ENCODE measurements around the gene STPG1.

DNA sequence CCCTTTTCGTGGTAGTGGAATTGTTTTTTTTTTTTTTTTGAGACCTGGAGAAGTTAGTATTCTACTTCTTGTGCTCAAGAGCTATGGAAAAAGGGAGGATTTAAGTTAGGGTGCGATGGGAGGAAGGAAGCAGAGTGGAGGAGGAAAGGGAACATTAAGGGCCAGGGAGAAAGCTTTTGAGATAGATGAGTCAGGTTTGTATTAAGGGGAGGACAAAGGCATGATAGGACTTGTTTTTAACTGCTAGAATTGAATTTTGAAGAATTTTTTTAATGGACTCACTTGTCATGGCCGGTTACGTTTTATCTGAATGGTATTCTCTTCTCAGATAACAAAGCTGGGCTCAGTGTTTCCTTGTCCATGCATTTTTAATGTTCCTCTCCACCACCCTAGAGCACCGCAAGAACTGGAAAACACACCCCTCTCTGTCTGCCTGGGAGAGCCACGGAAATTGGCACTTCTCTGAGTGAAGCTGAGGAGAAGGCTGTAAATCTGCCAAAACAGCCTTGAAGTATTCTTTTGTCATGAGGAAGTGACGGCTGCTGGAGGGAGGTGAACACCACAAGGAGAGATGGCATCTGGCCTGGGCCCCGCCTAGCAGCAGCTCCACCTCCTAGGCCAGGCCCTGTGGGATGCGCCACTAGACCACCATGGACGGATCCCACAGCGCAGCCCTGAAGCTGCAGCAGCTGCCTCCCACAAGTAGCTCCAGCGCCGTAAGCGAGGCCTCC lies 5.5 kb upstream of the STPG1 start:
- TF ChIP-seq, protein P1, sequence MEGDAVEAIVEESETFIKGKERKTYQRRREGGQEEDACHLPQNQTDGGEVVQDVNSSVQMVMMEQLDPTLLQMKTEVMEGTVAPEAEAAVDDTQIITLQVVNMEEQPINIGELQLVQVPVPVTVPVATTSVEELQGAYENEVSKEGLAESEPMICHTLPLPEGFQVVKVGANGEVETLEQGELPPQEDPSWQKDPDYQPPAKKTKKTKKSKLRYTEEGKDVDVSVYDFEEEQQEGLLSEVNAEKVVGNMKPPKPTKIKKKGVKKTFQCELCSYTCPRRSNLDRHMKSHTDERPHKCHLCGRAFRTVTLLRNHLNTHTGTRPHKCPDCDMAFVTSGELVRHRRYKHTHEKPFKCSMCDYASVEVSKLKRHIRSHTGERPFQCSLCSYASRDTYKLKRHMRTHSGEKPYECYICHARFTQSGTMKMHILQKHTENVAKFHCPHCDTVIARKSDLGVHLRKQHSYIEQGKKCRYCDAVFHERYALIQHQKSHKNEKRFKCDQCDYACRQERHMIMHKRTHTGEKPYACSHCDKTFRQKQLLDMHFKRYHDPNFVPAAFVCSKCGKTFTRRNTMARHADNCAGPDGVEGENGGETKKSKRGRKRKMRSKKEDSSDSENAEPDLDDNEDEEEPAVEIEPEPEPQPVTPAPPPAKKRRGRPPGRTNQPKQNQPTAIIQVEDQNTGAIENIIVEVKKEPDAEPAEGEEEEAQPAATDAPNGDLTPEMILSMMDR (IDR thresholded peaks at IDR 0.05; ENCODE audit: extremely low read depth in 1 of 2, insufficient read depth in 1 of 2, low read depth in 1 of 2, low read length in 2 of 2), result no peak
- TF ChIP-seq EZH2 (IDR thresholded peaks at IDR 0.05; ENCODE audit: borderline replicate concordance, low read depth, low read length, severe bottlenecking) (no peak), POLR2A (IDR thresholded peaks at IDR 0.05; ENCODE audit: low read depth, low read length) (no peak), FOS (IDR thresholded peaks at IDR 0.05; ENCODE audit: borderline replicate concordance, insufficient read depth, low read length) (no peak), JUN (IDR thresholded peaks at IDR 0.05; ENCODE audit: borderline replicate concordance, insufficient read depth, insufficient read length, low read depth) (no peak), GATA2 (IDR thresholded peaks at IDR 0.05; ENCODE audit: insufficient read depth, insufficient read length, low read depth, low read length) (no peak)
- TF ChIP-seq, protein P2, sequence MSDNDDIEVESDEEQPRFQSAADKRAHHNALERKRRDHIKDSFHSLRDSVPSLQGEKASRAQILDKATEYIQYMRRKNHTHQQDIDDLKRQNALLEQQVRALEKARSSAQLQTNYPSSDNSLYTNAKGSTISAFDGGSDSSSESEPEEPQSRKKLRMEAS (IDR thresholded peaks at IDR 0.05; ENCODE audit: insufficient read depth, insufficient read length), result no peak

All from endothelial cell of umbilical vein (primary cell).